ENCODE results near the gene CITED4.

The CITED4 gene

DNA sequence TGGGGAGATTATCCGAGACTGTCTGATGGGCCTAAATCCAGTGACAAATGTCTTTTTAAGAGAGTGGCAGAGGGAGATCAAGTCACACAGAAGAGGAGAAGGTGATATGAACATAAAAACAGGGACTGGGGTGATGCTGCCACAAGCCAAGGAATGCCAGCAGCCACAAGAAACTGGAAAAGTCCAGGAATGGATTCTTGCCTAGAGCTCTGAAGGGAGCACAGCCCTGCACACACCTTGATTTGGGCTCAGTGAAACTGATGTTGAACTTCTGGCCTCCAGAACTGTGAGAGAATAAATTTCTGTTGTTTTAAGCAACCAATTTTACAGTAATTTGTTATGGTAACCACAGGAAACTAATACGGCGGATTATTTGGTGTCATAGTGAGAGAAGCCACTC, 19.5 kb downstream of the CITED4 start:
- TF ChIP-seq ZNF8 (CRISPR knock-in tag; IDR thresholded peaks at IDR 0.05), result no peak
- no peak for TF ChIP-seq ARNTL (CRISPR knock-in tag; IDR thresholded peaks at IDR 0.05; ENCODE audit: borderline replicate concordance, low read depth)
- TF ChIP-seq ZC3H10 (CRISPR knock-in tag; IDR thresholded peaks at IDR 0.05), result no peak
- no peak for TF ChIP-seq ISL1 (CRISPR knock-in tag; IDR thresholded peaks at IDR 0.05)
- TF ChIP-seq, protein P1, sequence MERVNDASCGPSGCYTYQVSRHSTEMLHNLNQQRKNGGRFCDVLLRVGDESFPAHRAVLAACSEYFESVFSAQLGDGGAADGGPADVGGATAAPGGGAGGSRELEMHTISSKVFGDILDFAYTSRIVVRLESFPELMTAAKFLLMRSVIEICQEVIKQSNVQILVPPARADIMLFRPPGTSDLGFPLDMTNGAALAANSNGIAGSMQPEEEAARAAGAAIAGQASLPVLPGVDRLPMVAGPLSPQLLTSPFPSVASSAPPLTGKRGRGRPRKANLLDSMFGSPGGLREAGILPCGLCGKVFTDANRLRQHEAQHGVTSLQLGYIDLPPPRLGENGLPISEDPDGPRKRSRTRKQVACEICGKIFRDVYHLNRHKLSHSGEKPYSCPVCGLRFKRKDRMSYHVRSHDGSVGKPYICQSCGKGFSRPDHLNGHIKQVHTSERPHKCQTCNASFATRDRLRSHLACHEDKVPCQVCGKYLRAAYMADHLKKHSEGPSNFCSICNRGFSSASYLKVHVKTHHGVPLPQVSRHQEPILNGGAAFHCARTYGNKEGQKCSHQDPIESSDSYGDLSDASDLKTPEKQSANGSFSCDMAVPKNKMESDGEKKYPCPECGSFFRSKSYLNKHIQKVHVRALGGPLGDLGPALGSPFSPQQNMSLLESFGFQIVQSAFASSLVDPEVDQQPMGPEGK (CRISPR knock-in tag; IDR thresholded peaks at IDR 0.05; ENCODE audit: borderline replicate concordance), result no peak
- TF ChIP-seq ESRRG (CRISPR knock-in tag; IDR thresholded peaks at IDR 0.05), result no peak
- TF ChIP-seq ZFP3 (CRISPR knock-in tag; IDR thresholded peaks at IDR 0.05), result no peak
- TF ChIP-seq, protein P2, sequence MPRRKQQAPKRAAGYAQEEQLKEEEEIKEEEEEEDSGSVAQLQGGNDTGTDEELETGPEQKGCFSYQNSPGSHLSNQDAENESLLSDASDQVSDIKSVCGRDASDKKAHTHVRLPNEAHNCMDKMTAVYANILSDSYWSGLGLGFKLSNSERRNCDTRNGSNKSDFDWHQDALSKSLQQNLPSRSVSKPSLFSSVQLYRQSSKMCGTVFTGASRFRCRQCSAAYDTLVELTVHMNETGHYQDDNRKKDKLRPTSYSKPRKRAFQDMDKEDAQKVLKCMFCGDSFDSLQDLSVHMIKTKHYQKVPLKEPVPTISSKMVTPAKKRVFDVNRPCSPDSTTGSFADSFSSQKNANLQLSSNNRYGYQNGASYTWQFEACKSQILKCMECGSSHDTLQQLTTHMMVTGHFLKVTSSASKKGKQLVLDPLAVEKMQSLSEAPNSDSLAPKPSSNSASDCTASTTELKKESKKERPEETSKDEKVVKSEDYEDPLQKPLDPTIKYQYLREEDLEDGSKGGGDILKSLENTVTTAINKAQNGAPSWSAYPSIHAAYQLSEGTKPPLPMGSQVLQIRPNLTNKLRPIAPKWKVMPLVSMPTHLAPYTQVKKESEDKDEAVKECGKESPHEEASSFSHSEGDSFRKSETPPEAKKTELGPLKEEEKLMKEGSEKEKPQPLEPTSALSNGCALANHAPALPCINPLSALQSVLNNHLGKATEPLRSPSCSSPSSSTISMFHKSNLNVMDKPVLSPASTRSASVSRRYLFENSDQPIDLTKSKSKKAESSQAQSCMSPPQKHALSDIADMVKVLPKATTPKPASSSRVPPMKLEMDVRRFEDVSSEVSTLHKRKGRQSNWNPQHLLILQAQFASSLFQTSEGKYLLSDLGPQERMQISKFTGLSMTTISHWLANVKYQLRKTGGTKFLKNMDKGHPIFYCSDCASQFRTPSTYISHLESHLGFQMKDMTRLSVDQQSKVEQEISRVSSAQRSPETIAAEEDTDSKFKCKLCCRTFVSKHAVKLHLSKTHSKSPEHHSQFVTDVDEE (CRISPR knock-in tag; IDR thresholded peaks at IDR 0.05), result no peak
- TF ChIP-seq, protein P3, sequence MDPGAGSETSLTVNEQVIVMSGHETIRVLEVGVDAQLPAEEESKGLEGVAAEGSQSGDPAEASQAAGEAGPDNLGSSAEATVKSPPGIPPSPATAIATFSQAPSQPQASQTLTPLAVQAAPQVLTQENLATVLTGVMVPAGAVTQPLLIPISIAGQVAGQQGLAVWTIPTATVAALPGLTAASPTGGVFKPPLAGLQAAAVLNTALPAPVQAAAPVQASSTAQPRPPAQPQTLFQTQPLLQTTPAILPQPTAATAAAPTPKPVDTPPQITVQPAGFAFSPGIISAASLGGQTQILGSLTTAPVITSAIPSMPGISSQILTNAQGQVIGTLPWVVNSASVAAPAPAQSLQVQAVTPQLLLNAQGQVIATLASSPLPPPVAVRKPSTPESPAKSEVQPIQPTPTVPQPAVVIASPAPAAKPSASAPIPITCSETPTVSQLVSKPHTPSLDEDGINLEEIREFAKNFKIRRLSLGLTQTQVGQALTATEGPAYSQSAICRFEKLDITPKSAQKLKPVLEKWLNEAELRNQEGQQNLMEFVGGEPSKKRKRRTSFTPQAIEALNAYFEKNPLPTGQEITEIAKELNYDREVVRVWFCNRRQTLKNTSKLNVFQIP (CRISPR knock-in tag; IDR thresholded peaks at IDR 0.05; ENCODE audit: borderline replicate concordance, low read depth), result no peak
- no peak for TF ChIP-seq ZFP30 (CRISPR knock-in tag; IDR thresholded peaks at IDR 0.05)
- TF ChIP-seq, protein P4, sequence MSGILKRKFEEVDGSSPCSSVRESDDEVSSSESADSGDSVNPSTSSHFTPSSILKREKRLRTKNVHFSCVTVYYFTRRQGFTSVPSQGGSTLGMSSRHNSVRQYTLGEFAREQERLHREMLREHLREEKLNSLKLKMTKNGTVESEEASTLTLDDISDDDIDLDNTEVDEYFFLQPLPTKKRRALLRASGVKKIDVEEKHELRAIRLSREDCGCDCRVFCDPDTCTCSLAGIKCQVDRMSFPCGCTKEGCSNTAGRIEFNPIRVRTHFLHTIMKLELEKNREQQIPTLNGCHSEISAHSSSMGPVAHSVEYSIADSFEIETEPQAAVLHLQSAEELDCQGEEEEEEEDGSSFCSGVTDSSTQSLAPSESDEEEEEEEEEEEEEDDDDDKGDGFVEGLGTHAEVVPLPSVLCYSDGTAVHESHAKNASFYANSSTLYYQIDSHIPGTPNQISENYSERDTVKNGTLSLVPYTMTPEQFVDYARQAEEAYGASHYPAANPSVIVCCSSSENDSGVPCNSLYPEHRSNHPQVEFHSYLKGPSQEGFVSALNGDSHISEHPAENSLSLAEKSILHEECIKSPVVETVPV (CRISPR knock-in tag; IDR thresholded peaks at IDR 0.05), result no peak
- no peak for TF ChIP-seq ZNF565 (CRISPR knock-in tag; conservative IDR thresholded peaks at IDR 0.05; ENCODE audit: low read depth)
- no peak for TF ChIP-seq TOX (CRISPR knock-in tag; IDR thresholded peaks at IDR 0.05; ENCODE audit: borderline replicate concordance)
- no peak for TF ChIP-seq OSR1 (CRISPR knock-in tag; IDR thresholded peaks at IDR 0.05)
- no peak for TF ChIP-seq TCF4 (CRISPR knock-in tag; IDR thresholded peaks at IDR 0.05; ENCODE audit: borderline replicate concordance)
- ATAC-seq, result no peak

DNA sequence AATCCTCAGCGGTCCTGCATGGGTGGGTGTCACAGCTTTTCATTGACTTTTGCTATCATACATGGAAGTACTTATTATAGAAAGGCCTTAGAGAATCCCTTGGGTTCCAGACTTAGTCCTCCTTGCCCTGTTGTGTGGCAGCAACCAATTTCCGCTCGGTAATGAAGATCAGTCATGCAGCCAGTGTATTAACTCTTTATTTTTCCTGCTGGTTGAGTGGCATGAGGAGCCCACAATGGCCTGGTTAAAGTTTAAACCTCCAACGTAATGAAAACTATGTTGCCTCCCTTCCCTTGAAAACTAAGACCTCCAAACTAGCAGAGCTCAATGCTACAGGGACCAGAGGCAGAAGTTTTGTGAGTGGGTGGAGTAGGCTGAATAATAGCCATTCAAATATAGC, 20.0 kb downstream of the CITED4 start:
- no peak for ATAC-seq
- no peak for TF ChIP-seq RARB (CRISPR knock-in tag; IDR thresholded peaks at IDR 0.05)
- TF ChIP-seq ISL1 (CRISPR knock-in tag; IDR thresholded peaks at IDR 0.05), result no peak
- no peak for TF ChIP-seq ZC3H10 (CRISPR knock-in tag; IDR thresholded peaks at IDR 0.05)
- TF ChIP-seq, protein P5, sequence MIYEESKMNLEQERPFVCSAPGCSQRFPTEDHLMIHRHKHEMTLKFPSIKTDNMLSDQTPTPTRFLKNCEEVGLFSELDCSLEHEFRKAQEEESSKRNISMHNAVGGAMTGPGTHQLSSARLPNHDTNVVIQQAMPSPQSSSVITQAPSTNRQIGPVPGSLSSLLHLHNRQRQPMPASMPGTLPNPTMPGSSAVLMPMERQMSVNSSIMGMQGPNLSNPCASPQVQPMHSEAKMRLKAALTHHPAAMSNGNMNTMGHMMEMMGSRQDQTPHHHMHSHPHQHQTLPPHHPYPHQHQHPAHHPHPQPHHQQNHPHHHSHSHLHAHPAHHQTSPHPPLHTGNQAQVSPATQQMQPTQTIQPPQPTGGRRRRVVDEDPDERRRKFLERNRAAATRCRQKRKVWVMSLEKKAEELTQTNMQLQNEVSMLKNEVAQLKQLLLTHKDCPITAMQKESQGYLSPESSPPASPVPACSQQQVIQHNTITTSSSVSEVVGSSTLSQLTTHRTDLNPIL (CRISPR knock-in tag; IDR thresholded peaks at IDR 0.05; ENCODE audit: low read depth), result no peak
- no peak for TF ChIP-seq OSR1 (CRISPR knock-in tag; IDR thresholded peaks at IDR 0.05)
- no peak for TF ChIP-seq SNAI2 (CRISPR knock-in tag; IDR thresholded peaks at IDR 0.05)
- TF ChIP-seq ZNF70 (CRISPR knock-in tag; IDR thresholded peaks at IDR 0.05), result no peak
- TF ChIP-seq, protein P2 (CRISPR knock-in tag; IDR thresholded peaks at IDR 0.05), result no peak
- TF ChIP-seq, protein P3 (CRISPR knock-in tag; IDR thresholded peaks at IDR 0.05; ENCODE audit: borderline replicate concordance, low read depth), result no peak
- TF ChIP-seq ZNF8 (CRISPR knock-in tag; IDR thresholded peaks at IDR 0.05), result no peak
- no peak for TF ChIP-seq ZNF565 (CRISPR knock-in tag; conservative IDR thresholded peaks at IDR 0.05; ENCODE audit: low read depth)
- TF ChIP-seq GLIS3 (CRISPR knock-in tag; IDR thresholded peaks at IDR 0.05), result no peak
- TF ChIP-seq ESRRG (CRISPR knock-in tag; IDR thresholded peaks at IDR 0.05), result no peak
- no peak for TF ChIP-seq PPARA (CRISPR knock-in tag; IDR thresholded peaks at IDR 0.05; ENCODE audit: borderline replicate concordance)
- TF ChIP-seq, protein P4 (CRISPR knock-in tag; IDR thresholded peaks at IDR 0.05), result no peak
- no peak for TF ChIP-seq TCF4 (CRISPR knock-in tag; IDR thresholded peaks at IDR 0.05; ENCODE audit: borderline replicate concordance)
- no peak for TF ChIP-seq CSDC2 (CRISPR knock-in tag; IDR thresholded peaks at IDR 0.05)
